HG03064 (cell line): Measurements from ENCODE around the gene TBXAS1.

Experiments
- ATAC-seq: cut with Tn5 transposase; IDR thresholded peaks from one replicate; pipeline ENCODE4 v1.9.1; 2021; ENCODE audit warnings: low read depth; ENCODE audit not compliant: unreplicated experiment

TBXAS1 gene

GRCh38 chr7:140036224-140036962, 207.3 kb downstream of the TBXAS1 start:
- no peak for ATAC-seq

GRCh38 chr7:140039066-140039465, 210.0 kb downstream of the TBXAS1 start:
- no peak for ATAC-seq

DNA sequence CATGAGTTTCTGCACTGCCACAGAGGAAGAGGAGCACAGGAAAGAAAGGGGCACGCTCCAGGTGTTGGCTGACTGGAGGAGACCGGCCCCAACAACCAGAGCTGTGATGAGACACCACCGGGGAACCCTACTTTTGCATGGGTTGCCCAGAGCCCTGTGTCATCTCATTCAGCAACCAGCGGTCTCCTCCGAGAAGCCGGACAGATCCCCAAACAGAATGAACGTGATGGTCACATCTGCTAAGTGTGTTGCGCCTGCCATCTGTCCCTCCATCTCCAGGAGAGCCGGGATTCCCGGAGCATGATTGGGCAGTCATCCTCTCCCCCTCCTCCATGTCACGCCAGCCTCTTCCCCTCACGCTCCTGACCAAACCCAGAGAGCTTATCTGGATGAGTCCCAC, 210.8 kb downstream of the TBXAS1 start:
- no peak for ATAC-seq

GRCh38 chr7:140041659-140042385, 212.8 kb downstream of the TBXAS1 start:
- no peak for ATAC-seq

DNA sequence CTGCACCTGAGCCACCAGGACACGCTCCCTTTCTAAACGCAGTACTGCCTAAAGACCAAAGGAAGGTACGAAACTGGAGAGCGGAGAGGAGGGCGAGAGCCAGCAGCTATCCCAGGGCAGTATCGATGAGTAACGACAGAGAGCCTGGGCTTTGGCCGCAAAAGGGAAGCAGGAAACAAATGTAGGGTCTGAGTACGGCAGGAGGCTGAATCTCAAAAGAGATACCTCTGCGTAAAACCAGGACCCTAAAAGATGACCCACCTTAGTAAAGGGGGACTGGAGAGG, 213.3 kb downstream of the TBXAS1 start:
- ATAC-seq, result no peak

DNA sequence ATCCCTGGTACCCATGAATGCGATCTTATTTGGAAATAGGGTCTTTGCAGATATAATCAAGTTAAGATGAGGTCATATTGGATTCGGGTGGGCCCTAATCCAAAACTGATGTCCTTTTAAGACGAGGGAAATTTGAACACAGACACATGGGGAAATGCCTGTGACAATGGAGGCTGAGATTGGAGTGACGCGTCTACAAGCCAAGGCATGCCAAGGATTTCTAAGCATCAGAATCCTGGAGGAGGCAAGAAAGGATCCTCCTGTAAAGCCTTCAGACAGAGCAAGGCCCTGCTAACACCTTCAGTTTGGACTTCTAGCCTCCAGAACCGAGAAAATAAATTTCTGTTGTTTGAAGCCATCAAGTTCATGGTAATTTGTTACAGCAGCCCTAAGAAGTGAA, 215.2 kb downstream of the TBXAS1 start:
- ATAC-seq, result no peak

GRCh38 chr7:140045697-140046096, 216.6 kb downstream of the TBXAS1 start:
- no peak for ATAC-seq

DNA sequence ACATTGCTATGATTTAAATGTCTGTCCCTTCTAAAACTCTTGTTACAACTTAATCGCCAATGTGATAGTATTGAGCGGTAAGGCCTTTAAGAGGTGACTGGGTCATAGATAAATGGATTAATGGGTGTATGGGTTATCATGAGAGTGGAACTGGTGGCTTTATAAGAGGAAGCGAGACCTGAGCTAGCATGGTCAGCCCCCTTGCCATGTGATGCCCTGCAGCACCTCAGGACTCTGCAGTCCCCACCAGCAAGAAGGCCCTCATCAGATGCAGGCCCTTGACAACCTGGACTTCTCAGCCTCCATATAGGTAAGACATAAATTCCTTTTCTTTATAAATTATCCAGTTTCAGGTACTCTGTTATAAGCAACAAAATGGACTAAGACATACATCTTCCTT, 218.1 kb downstream of the TBXAS1 start:
- no peak for ATAC-seq

DNA sequence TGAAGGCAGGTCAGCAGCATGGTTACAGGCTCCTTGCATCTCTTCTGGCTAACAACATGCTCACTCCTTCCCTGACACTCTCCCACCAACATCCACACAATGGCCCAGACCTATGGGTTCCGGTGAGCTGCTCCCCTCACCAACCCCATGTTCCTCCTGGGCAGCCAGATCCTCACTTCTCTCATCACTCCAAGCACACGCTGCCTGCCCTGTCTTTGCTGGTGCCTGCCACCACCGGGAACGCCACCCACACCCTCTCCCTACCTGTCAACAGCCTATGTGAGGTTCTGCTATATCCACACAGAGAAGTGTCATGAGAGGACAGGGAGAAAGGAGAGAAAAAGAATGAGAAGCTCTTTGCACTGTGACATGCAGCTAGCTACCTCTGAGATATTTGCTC, 219.1 kb downstream of the TBXAS1 start:
- no peak for ATAC-seq

- ATAC-seq, result no peak
Observed at GRCh38 chr7:140048989-140049338, 219.9 kb downstream of the TBXAS1 start.

GRCh38 chr7:140049339-140050024, 220.4 kb downstream of the TBXAS1 start:
- no peak for ATAC-seq

GRCh38 chr7:140050100-140050499, 221.0 kb downstream of the TBXAS1 start:
- no peak for ATAC-seq

GRCh38 chr7:140051820-140052219, 222.8 kb downstream of the TBXAS1 start:
- no peak for ATAC-seq

GRCh38 chr7:140053812-140054539, 224.9 kb downstream of the TBXAS1 start:
- peak; percentile 90 for ATAC-seq

GRCh38 chr7:140054751-140055150, 225.7 kb downstream of the TBXAS1 start:
- no peak for ATAC-seq

- ATAC-seq, result no peak
Observed at GRCh38 chr7:140055833-140056232, 226.8 kb downstream of the TBXAS1 start.

GRCh38 chr7:140056431-140057142, 227.5 kb downstream of the TBXAS1 start:
- no peak for ATAC-seq

GRCh38 chr7:140057143-140057535, 228.1 kb downstream of the TBXAS1 start:
- no peak for ATAC-seq

DNA sequence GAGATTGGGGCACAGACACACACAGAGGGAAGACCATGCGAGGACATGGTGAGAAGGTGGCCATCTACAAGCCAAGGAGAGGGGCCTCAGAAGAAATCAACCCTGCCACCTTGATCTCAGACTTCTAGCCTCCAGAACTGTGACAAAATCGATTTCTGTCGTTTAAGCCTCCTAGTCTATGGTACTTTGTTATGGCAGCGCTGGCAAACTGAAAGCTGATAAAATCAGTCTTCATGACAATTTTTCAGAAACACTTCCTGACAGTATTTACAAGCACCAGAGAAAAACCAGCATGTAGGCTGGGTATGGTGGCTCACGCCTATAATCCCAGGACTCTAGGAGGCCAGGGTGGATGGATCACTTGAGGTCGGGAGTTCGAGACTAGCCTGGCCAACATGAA, 229.5 kb downstream of the TBXAS1 start:
- ATAC-seq, result no peak
